GM19372 (cell line): Measurements from ENCODE around the gene NEMP2.
"Not testable (repeated sequence)": the region's sequence is repeated elsewhere in the genome, so short reads cannot be mapped to it uniquely, and the experiment has no call there.

ENCODE experiments used
- ATAC-seq: cut with Tn5 transposase; IDR thresholded peaks from one replicate; pipeline ENCODE4 v1.9.1; 2021; ENCODE audit warnings: mild to moderate bottlenecking, low read depth, moderate library complexity; ENCODE audit not compliant: unreplicated experiment

The NEMP2 gene

GRCh38 chr2:190527918-190528317, 6.6 kb downstream of the NEMP2 start:
- ATAC-seq: no peak

GRCh38 chr2:190527214-190527613, 7.3 kb downstream of the NEMP2 start:
- ATAC-seq: no peak

GRCh38 chr2:190526105-190526750, 8.3 kb downstream of the NEMP2 start:
- no peak for ATAC-seq

GRCh38 chr2:190524928-190525327, 9.6 kb downstream of the NEMP2 start:
- no peak for ATAC-seq

- ATAC-seq: no peak
Measured at GRCh38 chr2:190519975-190520767, 14.4 kb downstream of the NEMP2 start.

GRCh38 chr2:190517468-190517867, 17.1 kb downstream of the NEMP2 start:
- ATAC-seq: no peak

GRCh38 chr2:190515687-190516086, 18.8 kb downstream of the NEMP2 start:
- ATAC-seq: no peak

GRCh38 chr2:190514676-190515075, 19.8 kb downstream of the NEMP2 start:
- ATAC-seq: no peak

- no peak for ATAC-seq
Measured at GRCh38 chr2:190513877-190514276, 20.6 kb downstream of the NEMP2 start.

- ATAC-seq: no peak
Measured at GRCh38 chr2:190512539-190513095, 21.9 kb downstream of the NEMP2 start.

GRCh38 chr2:190511104-190511503, 23.4 kb downstream of the NEMP2 start:
- ATAC-seq: no peak

GRCh38 chr2:190509895-190510294, 24.6 kb downstream of the NEMP2 start:
- ATAC-seq: not testable (repeated sequence)

GRCh38 chr2:190507135-190507534, 27.4 kb downstream of the NEMP2 start:
- ATAC-seq: no peak

- no peak for ATAC-seq
Measured at GRCh38 chr2:190506666-190507065, 27.9 kb downstream of the NEMP2 start.

GRCh38 chr2:190505696-190506095, 28.8 kb downstream of the NEMP2 start:
- no peak for ATAC-seq

- no peak for ATAC-seq
Measured at GRCh38 chr2:190504912-190505311, 29.6 kb downstream of the NEMP2 start.

GRCh38 chr2:190503088-190503487, 31.4 kb downstream of the NEMP2 start:
- no peak for ATAC-seq

GRCh38 chr2:190501702-190502407, 32.7 kb downstream of the NEMP2 start:
- no peak for ATAC-seq

- ATAC-seq: no peak
Measured at GRCh38 chr2:190501231-190501630, 33.3 kb downstream of the NEMP2 start.

GRCh38 chr2:190500054-190500502, 34.4 kb downstream of the NEMP2 start:
- no peak for ATAC-seq

GRCh38 chr2:190499273-190499672, 35.2 kb downstream of the NEMP2 start:
- ATAC-seq: no peak
